Activated CD4-positive, alpha-beta T cell treated with anti-CD3 and anti-CD28 coated beads, Interleukin-2, Interleukin-6, amounts not matched to agents 100 ng/mL and 50 ng/mL, durations not matched to agents 16 hours and 8 hours (primary cell): ENCODE results near the gene SMURF2.

Experiments used
- DNase-seq: peaks from one replicate; pipeline ENCODE4 v3.0.0-alpha.2; 2020

SMURF2 gene

GRCh38 chr17:64500487-64500859 is 161.6 kb downstream of the SMURF2 start:
- no peak for DNase-seq

GRCh38 chr17:64499805-64500486 is 162.2 kb downstream of the SMURF2 start:
- no peak for DNase-seq

- DNase-seq: no peak
Measured at GRCh38 chr17:64498308-64499203, 163.6 kb downstream of the SMURF2 start.

DNA sequence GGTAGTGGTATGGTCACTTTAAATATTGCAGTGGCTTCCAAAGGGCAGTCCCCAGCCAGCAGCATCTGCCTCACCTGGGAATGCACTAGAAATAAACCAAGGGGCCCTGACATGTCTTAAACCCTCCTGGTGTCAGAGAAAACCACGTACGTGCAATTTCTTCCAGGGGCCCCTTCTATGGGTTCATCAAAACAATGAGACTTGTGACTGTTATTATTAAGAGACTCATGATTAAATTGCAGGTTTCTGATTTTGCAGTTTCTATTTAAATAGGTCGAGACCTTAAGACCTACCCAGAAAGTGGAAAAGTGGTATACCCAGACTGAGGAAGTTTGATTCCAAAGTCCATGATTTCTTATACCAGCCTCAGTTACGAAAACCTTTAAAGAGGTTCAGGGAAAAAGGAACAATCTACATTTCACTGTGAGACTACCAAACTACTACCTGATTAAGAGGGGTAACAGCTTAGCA is 164.5 kb downstream of the SMURF2 start:
- DNase-seq: no peak

- DNase-seq: peak; percentile 97
Measured at GRCh38 chr17:64496786-64497564, 165.1 kb downstream of the SMURF2 start, which contains the start of gene POLG2. Gene POLG2, minus strand, starts transcription at chr17:64497054. Its CDS starts 86 bp downstream, at chr17:64496968.

DNA sequence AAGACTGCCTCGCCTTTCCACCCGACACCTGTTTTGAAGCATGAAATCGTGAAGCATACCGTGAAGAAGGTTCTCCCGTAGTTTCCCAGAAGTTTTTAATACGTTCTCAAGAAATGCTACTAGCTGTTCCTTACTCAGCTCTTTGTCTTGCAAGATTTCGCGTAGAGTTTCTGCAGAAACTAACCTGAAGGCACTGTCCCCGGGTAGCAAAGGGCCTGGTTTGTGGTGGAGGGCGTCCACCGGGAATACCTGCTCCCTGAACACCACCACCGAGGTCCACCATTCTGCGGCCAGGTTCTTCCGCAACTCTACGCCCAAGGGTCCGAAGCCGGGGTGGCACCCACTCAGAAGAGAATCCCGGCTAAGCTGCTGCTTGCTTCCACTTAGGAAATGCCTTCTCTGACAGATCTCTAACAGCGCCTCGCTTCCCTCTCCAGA is 165.7 kb downstream of the SMURF2 start:
- DNase-seq: no peak
